Measurements from ENCODE around the gene TNRC6A. TPM values are rescaled to one million over a fixed set of nuclear protein-coding genes. Genes with fewer than 3 reads are reported as not detected.

TNRC6A gene
- 19.9 and 21.5 TPM in 2 replicates for polyA plus RNA-seq (2013)

DNA sequence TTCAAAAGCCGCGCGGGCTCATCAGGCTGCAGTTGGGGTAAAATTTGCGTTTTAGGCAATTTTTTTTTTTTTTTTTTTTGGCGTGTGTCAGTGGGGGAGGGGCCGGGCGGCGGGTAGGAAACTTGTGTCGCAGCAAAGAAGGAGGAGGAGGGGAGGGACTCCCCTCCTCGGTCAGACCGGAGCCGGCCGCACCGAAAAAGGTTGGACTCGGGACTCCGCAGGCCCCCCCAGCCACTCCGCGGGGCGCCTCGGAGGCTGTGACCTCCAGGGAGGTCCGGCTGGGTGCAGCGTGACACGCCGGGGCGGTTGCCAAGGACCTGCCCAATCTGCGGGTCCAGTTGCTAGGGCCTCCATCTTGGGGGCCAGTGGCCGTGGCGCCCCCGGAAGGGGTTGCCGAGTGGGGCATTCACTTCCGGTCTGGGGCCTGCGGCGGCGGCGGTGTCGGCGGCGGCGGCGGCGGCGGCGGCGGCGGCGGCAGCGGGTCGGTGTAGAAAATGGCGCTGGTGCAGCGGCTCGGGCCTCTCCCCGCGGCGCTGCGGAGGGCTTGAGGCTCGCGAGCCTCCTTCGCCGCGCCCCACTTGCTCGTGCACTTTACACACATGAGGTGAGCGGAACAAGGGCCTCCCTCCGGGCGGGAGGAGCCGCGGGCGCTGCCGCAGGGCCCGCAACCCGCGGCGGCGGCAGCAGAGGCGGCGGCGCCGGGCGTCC lies at the start of gene TNRC6A:
Gene TNRC6A, plus strand, starts transcription at position 409 of the 708 bp plus-strand sequence. Its CDS starts 191 bp downstream, at position 600.
- H3K9ac ChIP-seq (ENCODE audit: low read length) = peak within 1 kb of the TSS; percentile 75
- H3K79me1 ChIP-seq (ENCODE audit: low read length) = peaks cover 9% of the 10 kb centered on the region
- peak within 1 kb of the TSS; percentile 83 for H4K8ac ChIP-seq (ENCODE audit: low read depth, low read length)
- H2BK12ac ChIP-seq (ENCODE audit: low read length) = no peak within 1 kb of the TSS
- H2AFZ ChIP-seq (ENCODE audit: insufficient read depth, low read length, poor library complexity) = peak within 1 kb of the TSS; percentile 99
- H2BK5ac ChIP-seq (ENCODE audit: low read depth, low read length, poor library complexity) = peak within 1 kb of the TSS; percentile 74
- peak within 1 kb of the TSS; percentile 83 for H3K4me3 ChIP-seq (ENCODE audit: low read depth, low read length)
- H3K79me2 ChIP-seq (ENCODE audit: control insufficient read depth, insufficient read depth, low read length, poor library complexity) = peaks cover 4% of the 10 kb centered on the region
- peak within 1 kb of the TSS; percentile 94 for H3K14ac ChIP-seq (ENCODE audit: low read length)
- H3K4me1 ChIP-seq (ENCODE audit: control insufficient read depth in 1 of 2, insufficient read depth in 2 of 2, low read length in 2 of 2) = peaks cover 0 to 4% of the 10 kb centered on the region in 2 experiments
- H3K4me2 ChIP-seq (ENCODE audit: low read length) = peak within 1 kb of the TSS; percentile 79
- peak; percentile 60 to 81 for DNase-seq
- no peak within 1 kb of the TSS for H3K23ac ChIP-seq (ENCODE audit: low read length)
- H2BK120ac ChIP-seq (ENCODE audit: insufficient read depth, low read length, poor library complexity) = peak within 1 kb of the TSS; percentile 91
- H3K9me3 ChIP-seq (ENCODE audit: insufficient read depth, low read depth, low read length) = no peaks in the 10 kb centered on the region
- H3K27me3 ChIP-seq (ENCODE audit: insufficient read depth, low read length) = no peaks in the 10 kb centered on the region
- H3K36me3 ChIP-seq (ENCODE audit: control insufficient read depth in 1 of 2, insufficient read depth in 2 of 2, low read length in 2 of 2) = peaks cover 8 to 11% of the 10 kb centered on the region in 2 experiments
- peak within 1 kb of the TSS; percentile 91 for H4K91ac ChIP-seq (ENCODE audit: low read depth, low read length)
- peak within 1 kb of the TSS; percentile 89 for H3K27ac ChIP-seq (ENCODE audit: low read depth, low read length)
- H2AK5ac ChIP-seq (ENCODE audit: low read length) = no peak within 1 kb of the TSS
- H3K18ac ChIP-seq (ENCODE audit: low read length) = peak within 1 kb of the TSS; percentile 96
- WGBS (ENCODE audit: extremely low coverage, insufficient coverage, insufficient read length) = no CpG with 5 or more reads among the region's 78 CpGs
- H3K4ac ChIP-seq (ENCODE audit: low read depth, low read length) = peak within 1 kb of the TSS; percentile 81
- peak within 1 kb of the TSS; percentile 88 for H4K12ac ChIP-seq (ENCODE audit: low read depth, low read length)

DNA sequence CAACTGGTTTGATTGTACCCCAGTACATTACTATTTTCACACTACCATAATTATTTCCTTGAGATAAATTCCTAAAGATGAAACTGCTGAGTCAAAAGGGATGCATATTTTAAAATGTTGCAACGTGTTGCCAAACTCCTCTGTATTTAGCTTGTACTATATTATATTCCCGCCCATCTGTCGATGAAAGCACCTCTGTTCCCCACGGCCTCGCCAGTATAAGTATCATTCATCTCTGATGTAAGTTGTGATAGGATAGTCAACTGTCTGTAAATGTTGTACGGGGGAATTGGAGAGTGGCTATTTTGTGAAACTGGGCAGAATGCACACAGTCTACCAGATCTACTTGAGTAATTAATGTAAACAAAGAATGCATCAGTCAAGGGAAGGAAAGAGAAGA lies 47.7 kb upstream of the TNRC6A start:
- H3K27ac ChIP-seq (ENCODE audit: low read depth, low read length) = no peak overlapping the region
- no peak overlapping the region for H4K8ac ChIP-seq (ENCODE audit: low read depth, low read length)
- H3K14ac ChIP-seq (ENCODE audit: low read length) = no peak overlapping the region
- H3K9me3 ChIP-seq (ENCODE audit: insufficient read depth, low read depth, low read length) = no peaks in the 10 kb centered on the region
- peak; percentile 75 to 94 for DNase-seq
- H4K91ac ChIP-seq (ENCODE audit: low read depth, low read length) = no peak overlapping the region
- H3K27me3 ChIP-seq (ENCODE audit: insufficient read depth, low read length) = no peaks in the 10 kb centered on the region
- no peak overlapping the region for H3K23ac ChIP-seq (ENCODE audit: low read length)
- no CpG with 5 or more reads among the region's 6 CpGs for WGBS (ENCODE audit: extremely low coverage, insufficient coverage, insufficient read length)
- no peak overlapping the region for H3K4me3 ChIP-seq (ENCODE audit: low read depth, low read length)
- H3K79me2 ChIP-seq (ENCODE audit: control insufficient read depth, insufficient read depth, low read length, poor library complexity) = peaks cover 1% of the 10 kb centered on the region
- no peak overlapping the region for H3K4ac ChIP-seq (ENCODE audit: low read depth, low read length)
- no peak overlapping the region for H2AFZ ChIP-seq (ENCODE audit: insufficient read depth, low read length, poor library complexity)
- H2BK12ac ChIP-seq (ENCODE audit: low read length) = no peak overlapping the region
- H3K18ac ChIP-seq (ENCODE audit: low read length) = no peak overlapping the region
- H2AK5ac ChIP-seq (ENCODE audit: low read length) = no peak overlapping the region
- H3K79me1 ChIP-seq (ENCODE audit: low read length) = peaks cover 25% of the 10 kb centered on the region
- H3K4me1 ChIP-seq (ENCODE audit: control insufficient read depth in 1 of 2, insufficient read depth in 2 of 2, low read length in 2 of 2) = peaks cover 6 to 16% of the 10 kb centered on the region in 2 experiments
- no peak overlapping the region for H4K12ac ChIP-seq (ENCODE audit: low read depth, low read length)
- no peaks in the 10 kb centered on the region for H3K36me3 ChIP-seq (ENCODE audit: control insufficient read depth in 1 of 2, insufficient read depth in 2 of 2, low read length in 2 of 2)
- no peak overlapping the region for H3K4me2 ChIP-seq (ENCODE audit: low read length)
- no peak overlapping the region for H2BK5ac ChIP-seq (ENCODE audit: low read depth, low read length, poor library complexity)
- H3K9ac ChIP-seq (ENCODE audit: low read length) = no peak overlapping the region
- H2BK120ac ChIP-seq (ENCODE audit: insufficient read depth, low read length, poor library complexity) = no peak overlapping the region

DNA sequence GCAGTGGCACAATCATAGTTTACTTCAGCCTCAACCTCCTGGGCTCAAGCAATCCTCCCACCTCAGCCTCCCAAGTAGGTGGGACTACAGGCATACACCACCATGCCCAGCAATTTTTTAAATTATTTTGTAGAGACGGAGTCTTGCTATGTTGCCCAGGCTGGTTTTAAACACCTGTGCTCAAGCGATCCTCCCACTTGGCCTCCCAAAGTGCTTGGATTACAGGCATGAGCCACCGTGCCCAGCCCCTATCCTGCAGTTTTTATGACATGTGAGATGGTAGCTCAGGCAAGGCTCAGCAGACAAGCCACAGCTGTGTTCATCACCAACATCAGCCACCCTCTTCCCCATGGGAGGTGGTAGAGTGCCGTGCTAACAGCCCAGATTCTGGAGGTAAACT lies 46.2 kb upstream of the TNRC6A start:
- Histone ChIP-seq H3K9me3 (ENCODE audit: insufficient read depth, low read depth, low read length) (no peaks in the 10 kb centered on the region), H2BK5ac (ENCODE audit: low read depth, low read length, poor library complexity) (no peak overlapping the region), H2BK120ac (ENCODE audit: insufficient read depth, low read length, poor library complexity) (peak overlapping the region; percentile 5), H3K27me3 (ENCODE audit: insufficient read depth, low read length) (no peaks in the 10 kb centered on the region), H3K4ac (ENCODE audit: low read depth, low read length) (no peak overlapping the region), H3K4me1 (ENCODE audit: control insufficient read depth in 1 of 2, insufficient read depth in 2 of 2, low read length in 2 of 2) (peaks cover 6 to 16% of the 10 kb centered on the region in 2 experiments), H4K8ac (ENCODE audit: low read depth, low read length) (no peak overlapping the region), H3K27ac (ENCODE audit: low read depth, low read length) (no peak overlapping the region), H2AFZ (ENCODE audit: insufficient read depth, low read length, poor library complexity) (no peak overlapping the region), H3K9ac (ENCODE audit: low read length) (no peak overlapping the region), H4K12ac (ENCODE audit: low read depth, low read length) (no peak overlapping the region), H3K4me2 (ENCODE audit: low read length) (no peak overlapping the region), H2AK5ac (ENCODE audit: low read length) (no peak overlapping the region), H3K79me2 (ENCODE audit: control insufficient read depth, insufficient read depth, low read length, poor library complexity) (peaks cover 1% of the 10 kb centered on the region), H3K4me3 (ENCODE audit: low read depth, low read length) (no peak overlapping the region), H3K14ac (ENCODE audit: low read length) (peak overlapping the region; percentile 35), H3K79me1 (ENCODE audit: low read length) (peaks cover 32% of the 10 kb centered on the region), H2BK12ac (ENCODE audit: low read length) (peak overlapping the region; percentile 91), H3K23ac (ENCODE audit: low read length) (no peak overlapping the region), H3K36me3 (ENCODE audit: control insufficient read depth in 1 of 2, insufficient read depth in 2 of 2, low read length in 2 of 2) (no peaks in the 10 kb centered on the region), H3K18ac (ENCODE audit: low read length) (no peak overlapping the region), H4K91ac (ENCODE audit: low read depth, low read length) (peak overlapping the region; percentile 85)
- DNase-seq = peak in 1 of 2 donors; percentile 30
- WGBS (ENCODE audit: extremely low coverage, insufficient coverage, insufficient read length) = no CpG with 5 or more reads among the region's 4 CpGs

DNA sequence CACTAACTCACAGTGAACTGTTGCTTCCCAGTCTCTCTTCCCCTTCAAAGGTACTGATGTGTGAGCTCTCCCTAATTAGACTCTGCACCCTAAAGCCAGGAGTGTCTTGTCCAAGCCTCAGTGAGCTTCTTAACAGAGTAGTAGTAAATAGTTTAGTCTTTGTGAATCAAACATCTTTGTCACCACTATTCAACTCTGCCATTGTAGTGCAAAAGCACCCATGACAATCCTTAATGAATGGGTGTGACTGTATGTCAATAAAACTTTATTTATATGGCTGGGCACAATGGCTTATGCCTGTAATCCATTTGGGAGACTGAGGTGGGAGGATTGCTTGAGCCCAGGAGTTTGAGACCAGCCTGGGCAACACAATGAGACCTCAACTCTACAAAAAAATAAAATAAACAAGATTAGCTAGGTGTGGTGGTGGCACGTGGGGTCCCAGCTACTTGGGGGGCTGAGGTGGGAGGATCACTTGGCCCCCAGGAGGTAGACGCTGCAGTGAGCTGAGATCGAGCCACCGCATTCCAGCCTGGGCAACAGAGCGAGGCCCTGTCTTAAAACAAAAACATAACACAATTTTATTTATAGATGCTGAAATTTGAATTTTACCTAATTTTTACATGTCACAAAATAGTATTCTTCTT lies 45.5 kb upstream of the TNRC6A start:
- no CpG with 5 or more reads among the region's 5 CpGs for WGBS (ENCODE audit: extremely low coverage, insufficient coverage, insufficient read length)

More for the DNA sequence above, 45.5 kb upstream of the TNRC6A start:
- Histone ChIP-seq H4K12ac (ENCODE audit: low read depth, low read length) (no peak overlapping the region), H3K27ac (ENCODE audit: low read depth, low read length) (no peak overlapping the region), H4K91ac (ENCODE audit: low read depth, low read length) (peak overlapping the region; percentile 85), H2AFZ (ENCODE audit: insufficient read depth, low read length, poor library complexity) (no peak overlapping the region), H3K18ac (ENCODE audit: low read length) (no peak overlapping the region), H2AK5ac (ENCODE audit: low read length) (peak overlapping the region; percentile 80), H2BK5ac (ENCODE audit: low read depth, low read length, poor library complexity) (no peak overlapping the region), H3K36me3 (ENCODE audit: control insufficient read depth in 1 of 2, insufficient read depth in 2 of 2, low read length in 2 of 2) (no peaks in the 10 kb centered on the region), H3K14ac (ENCODE audit: low read length) (no peak overlapping the region), H4K8ac (ENCODE audit: low read depth, low read length) (no peak overlapping the region), H3K23ac (ENCODE audit: low read length) (no peak overlapping the region), H3K79me2 (ENCODE audit: control insufficient read depth, insufficient read depth, low read length, poor library complexity) (peaks cover 1% of the 10 kb centered on the region), H3K9ac (ENCODE audit: low read length) (no peak overlapping the region), H3K27me3 (ENCODE audit: insufficient read depth, low read length) (no peaks in the 10 kb centered on the region), H2BK120ac (ENCODE audit: insufficient read depth, low read length, poor library complexity) (peak overlapping the region; percentile 92), H3K4ac (ENCODE audit: low read depth, low read length) (peak overlapping the region; percentile 12), H3K9me3 (ENCODE audit: insufficient read depth, low read depth, low read length) (no peaks in the 10 kb centered on the region), H3K79me1 (ENCODE audit: low read length) (peaks cover 32% of the 10 kb centered on the region), H3K4me3 (ENCODE audit: low read depth, low read length) (no peak overlapping the region), H3K4me1 (ENCODE audit: control insufficient read depth in 1 of 2, insufficient read depth in 2 of 2, low read length in 2 of 2) (peaks cover 6 to 16% of the 10 kb centered on the region in 2 experiments), H2BK12ac (ENCODE audit: low read length) (peak overlapping the region; percentile 91), H3K4me2 (ENCODE audit: low read length) (no peak overlapping the region)
- DNase-seq = no peak

Measured in trophoblast cell (in vitro differentiated cells and primary cell).